ENCODE data around the gene CBLL1.

GRCh38 chr7:107799647-107800264 is 55.8 kb downstream of the CBLL1 start:
- no peak for TF ChIP-seq SIN3A (IDR thresholded peaks at IDR 0.05; ENCODE audit: low read depth)
- TF ChIP-seq CTCF (IDR thresholded peaks at IDR 0.05 in 2 of 3, conservative IDR thresholded peaks at IDR 0.05 in 1 of 3; ENCODE audit: borderline replicate concordance in 1 of 3, insufficient read depth in 1 of 3, low read depth in 2 of 3, low read length in 2 of 3) = no peak
- no peak for TF ChIP-seq REST (IDR thresholded peaks at IDR 0.05; ENCODE audit: low read depth)
- TF ChIP-seq EZH2phosphoT487 (IDR thresholded peaks at IDR 0.05; ENCODE audit: borderline replicate concordance) = no peak
- no peak for TF ChIP-seq SP1 (IDR thresholded peaks at IDR 0.05; ENCODE audit: low read depth)
- no peak for TF ChIP-seq POLR2A (IDR thresholded peaks at IDR 0.05; ENCODE audit: borderline replicate concordance, extremely low read depth, insufficient read depth, insufficient read length)
- TF ChIP-seq ATF3 (IDR thresholded peaks at IDR 0.05) = no peak
